ENCODE data around the gene VWA1. TPM values are rescaled to one million over a fixed set of nuclear protein-coding genes. Genes with fewer than 3 reads are reported as not detected.

The VWA1 gene
- total and polyA plus RNA-seq, 10 of the 15 experiments (the other 5 are each of a cell fraction or from before 2014, with no cell fraction given) = 0.02 to 1.7 (median 0.32) TPM; not detected in 2

DNA sequence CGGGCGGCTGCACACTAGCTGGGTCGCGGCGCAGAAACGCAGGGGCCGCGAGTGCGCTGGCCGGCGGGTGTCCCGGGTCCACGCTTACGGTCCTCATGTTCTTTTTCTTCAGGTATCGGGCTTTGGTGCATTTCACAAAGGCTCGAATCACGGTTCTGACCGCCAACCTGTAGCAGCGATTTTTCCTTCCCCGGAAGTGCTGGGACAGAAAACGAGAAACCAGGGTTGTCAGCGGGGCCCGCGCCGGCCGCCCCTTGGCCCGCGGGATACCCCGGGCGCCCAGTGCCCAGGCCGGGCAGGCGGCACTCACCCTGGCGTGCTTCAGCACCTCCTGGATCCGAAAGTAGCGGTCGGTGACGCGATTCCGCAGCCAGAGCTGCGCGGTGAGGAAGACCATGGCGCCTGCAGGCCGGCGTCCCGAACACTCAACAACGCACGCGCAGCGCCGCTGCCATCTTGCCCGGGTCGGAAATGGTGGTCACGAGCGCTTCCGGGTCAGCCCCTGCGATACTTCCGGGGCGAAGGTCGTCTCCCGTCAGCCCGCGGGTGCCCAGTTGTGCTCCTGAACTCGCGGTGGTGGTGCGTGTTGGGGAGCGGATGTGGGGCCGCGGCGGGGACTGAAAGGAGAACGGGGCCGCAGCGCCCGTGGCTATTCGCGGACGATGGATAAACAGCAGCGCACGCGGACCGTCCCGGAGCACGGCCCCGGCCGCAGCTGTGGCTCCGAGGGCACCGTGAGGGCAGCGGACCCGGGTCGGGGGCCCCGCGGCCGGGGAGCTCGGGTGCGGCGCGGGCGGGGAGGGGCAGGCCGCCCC, 28.5 kb upstream of the VWA1 start, which contains the start of gene MRPL20 (continued):
- TF ChIP-seq RELA (IDR thresholded peaks at IDR 0.05; ENCODE audit: borderline replicate concordance, partially characterized antibody) (peak; percentile 18), ZNF384 (IDR thresholded peaks at IDR 0.05; ENCODE audit: borderline replicate concordance, low read depth, low read length) (no peak), ZZZ3 (IDR thresholded peaks at IDR 0.05; ENCODE audit: control insufficient read depth, insufficient read length, low read depth) (no peak), ETV6 (conservative IDR thresholded peaks at IDR 0.05 in 1 of 2, IDR thresholded peaks at IDR 0.05 in 1 of 2; ENCODE audit: borderline replicate concordance in 1 of 2, low read depth in 1 of 2) (no peak; a peak in 1 of 4 replicates), USF2 (IDR thresholded peaks at IDR 0.05; ENCODE audit: borderline replicate concordance, low read depth, low read length) (no peak), SMC3 (IDR thresholded peaks at IDR 0.05; ENCODE audit: borderline replicate concordance, low read length) (no peak), ZSCAN29 (IDR thresholded peaks at IDR 0.05) (0 out of 2 replicates have a peak, but pooled peaks have one; percentile 10), CTCF (IDR thresholded peaks at IDR 0.05 in 2 of 3, conservative IDR thresholded peaks at IDR 0.05 in 1 of 3; ENCODE audit: control insufficient read depth in 2 of 3, extremely low read depth in 1 of 3, insufficient read depth in 1 of 3, low read depth in 3 of 3, low read length in 3 of 3) (no peak), CHD2 (IDR thresholded peaks at IDR 0.05; ENCODE audit: borderline replicate concordance, low read depth, low read length) (peak; percentile 90), SUZ12 (IDR thresholded peaks at IDR 0.05; ENCODE audit: unreplicated experiment) (no peak), RFX5 (IDR thresholded peaks at IDR 0.05; ENCODE audit: low read depth, low read length) (peak; percentile 29; the same call in 1 of the 2 replicates), YBX1 (IDR thresholded peaks at IDR 0.05) (no peak), MTA2 (IDR thresholded peaks at IDR 0.05; ENCODE audit: low read depth) (peak; percentile 97), FOXK2 (IDR thresholded peaks at IDR 0.05) (peak; percentile 48; the same call in 1 of the 2 replicates), NFIC (IDR thresholded peaks at IDR 0.05; ENCODE audit: low read depth, low read length) (no peak), BRCA1 (IDR thresholded peaks at IDR 0.05; ENCODE audit: low read depth, low read length) (no peak)
- TF ChIP-seq, protein P1, sequence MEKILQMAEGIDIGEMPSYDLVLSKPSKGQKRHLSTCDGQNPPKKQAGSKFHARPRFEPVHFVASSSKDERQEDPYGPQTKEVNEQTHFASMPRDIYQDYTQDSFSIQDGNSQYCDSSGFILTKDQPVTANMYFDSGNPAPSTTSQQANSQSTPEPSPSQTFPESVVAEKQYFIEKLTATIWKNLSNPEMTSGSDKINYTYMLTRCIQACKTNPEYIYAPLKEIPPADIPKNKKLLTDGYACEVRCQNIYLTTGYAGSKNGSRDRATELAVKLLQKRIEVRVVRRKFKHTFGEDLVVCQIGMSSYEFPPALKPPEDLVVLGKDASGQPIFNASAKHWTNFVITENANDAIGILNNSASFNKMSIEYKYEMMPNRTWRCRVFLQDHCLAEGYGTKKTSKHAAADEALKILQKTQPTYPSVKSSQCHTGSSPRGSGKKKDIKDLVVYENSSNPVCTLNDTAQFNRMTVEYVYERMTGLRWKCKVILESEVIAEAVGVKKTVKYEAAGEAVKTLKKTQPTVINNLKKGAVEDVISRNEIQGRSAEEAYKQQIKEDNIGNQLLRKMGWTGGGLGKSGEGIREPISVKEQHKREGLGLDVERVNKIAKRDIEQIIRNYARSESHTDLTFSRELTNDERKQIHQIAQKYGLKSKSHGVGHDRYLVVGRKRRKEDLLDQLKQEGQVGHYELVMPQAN (conservative IDR thresholded peaks at IDR 0.05) = peak; percentile 65
- TF ChIP-seq, protein P2, sequence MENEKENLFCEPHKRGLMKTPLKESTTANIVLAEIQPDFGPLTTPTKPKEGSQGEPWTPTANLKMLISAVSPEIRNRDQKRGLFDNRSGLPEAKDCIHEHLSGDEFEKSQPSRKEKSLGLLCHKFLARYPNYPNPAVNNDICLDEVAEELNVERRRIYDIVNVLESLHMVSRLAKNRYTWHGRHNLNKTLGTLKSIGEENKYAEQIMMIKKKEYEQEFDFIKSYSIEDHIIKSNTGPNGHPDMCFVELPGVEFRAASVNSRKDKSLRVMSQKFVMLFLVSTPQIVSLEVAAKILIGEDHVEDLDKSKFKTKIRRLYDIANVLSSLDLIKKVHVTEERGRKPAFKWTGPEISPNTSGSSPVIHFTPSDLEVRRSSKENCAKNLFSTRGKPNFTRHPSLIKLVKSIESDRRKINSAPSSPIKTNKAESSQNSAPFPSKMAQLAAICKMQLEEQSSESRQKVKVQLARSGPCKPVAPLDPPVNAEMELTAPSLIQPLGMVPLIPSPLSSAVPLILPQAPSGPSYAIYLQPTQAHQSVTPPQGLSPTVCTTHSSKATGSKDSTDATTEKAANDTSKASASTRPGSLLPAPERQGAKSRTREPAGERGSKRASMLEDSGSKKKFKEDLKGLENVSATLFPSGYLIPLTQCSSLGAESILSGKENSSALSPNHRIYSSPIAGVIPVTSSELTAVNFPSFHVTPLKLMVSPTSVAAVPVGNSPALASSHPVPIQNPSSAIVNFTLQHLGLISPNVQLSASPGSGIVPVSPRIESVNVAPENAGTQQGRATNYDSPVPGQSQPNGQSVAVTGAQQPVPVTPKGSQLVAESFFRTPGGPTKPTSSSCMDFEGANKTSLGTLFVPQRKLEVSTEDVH (IDR thresholded peaks at IDR 0.05; ENCODE audit: low read depth, partially characterized antibody) = peak; percentile 43
- TF ChIP-seq, protein P3, sequence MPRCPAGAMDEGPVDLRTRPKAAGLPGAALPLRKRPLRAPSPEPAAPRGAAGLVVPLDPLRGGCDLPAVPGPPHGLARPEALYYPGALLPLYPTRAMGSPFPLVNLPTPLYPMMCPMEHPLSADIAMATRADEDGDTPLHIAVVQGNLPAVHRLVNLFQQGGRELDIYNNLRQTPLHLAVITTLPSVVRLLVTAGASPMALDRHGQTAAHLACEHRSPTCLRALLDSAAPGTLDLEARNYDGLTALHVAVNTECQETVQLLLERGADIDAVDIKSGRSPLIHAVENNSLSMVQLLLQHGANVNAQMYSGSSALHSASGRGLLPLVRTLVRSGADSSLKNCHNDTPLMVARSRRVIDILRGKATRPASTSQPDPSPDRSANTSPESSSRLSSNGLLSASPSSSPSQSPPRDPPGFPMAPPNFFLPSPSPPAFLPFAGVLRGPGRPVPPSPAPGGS (IDR thresholded peaks at IDR 0.05; ENCODE audit: borderline replicate concordance, insufficient read depth, low read depth, low read length, poor library complexity, severe bottlenecking) = peak; percentile 22
